GM18499 (cell line): ENCODE measurements around the gene TMX3.

Experiments
- ATAC-seq: cut with Tn5 transposase; IDR thresholded peaks from one replicate; pipeline ENCODE4 v1.9.1; 2021; ENCODE audit warnings: moderate number of reproducible peaks; ENCODE audit not compliant: insufficient read depth, unreplicated experiment

TMX3 gene

GRCh38 chr18:68627812-68628211 lies 87.1 kb downstream of the TMX3 start:
- ATAC-seq = no peak
